Measurements from ENCODE around the gene CDV3. TPM values are rescaled to one million over a fixed set of nuclear protein-coding genes. Genes with fewer than 3 reads are reported as not detected.
A peak's percentile ranks its signal among the peaks of the same experiment; 100 is the strongest.

Gene CDV3
- total and polyA plus RNA-seq, 10 of the 15 experiments (the other 5 are each of a cell fraction or from before 2014, with no cell fraction given) = 42.3 to 466 (median 136) TPM

GRCh38 chr3:133573054-133573628 lies 345 bp upstream of the CDV3 start:
- no peaks in the 10 kb centered on the region for H3K27me3 ChIP-seq (replicated peaks in 1 of 2; ENCODE audit: control insufficient read depth in 2 of 2, insufficient read depth in 2 of 2, low read length in 1 of 2)
- H3K4me2 ChIP-seq (ENCODE audit: control insufficient read depth, insufficient read depth) = peak overlapping the region; percentile 86
- intact Hi-C loops (cut with micrococcal nuclease; ENCODE audit: unreplicated experiment) = loop anchor here (1.0 to 10.0 kb wide), 5 partner anchors 82 to 848 kb away; partner anchors contain the start of gene NPHP3
- DNase-seq (ENCODE audit: low read depth, low spot score) = peak; percentile 99
- peak; percentile 83 for ATAC-seq
- H3K79me2 ChIP-seq (ENCODE audit: control insufficient read depth, insufficient read depth, low read length) = peaks cover 44% of the 10 kb centered on the region
- RAD21 ChIA-PET (ENCODE audit: unreplicated experiment) = interaction anchor here (0.6 to 10.3 kb wide), 20 partner anchors 9 to 137 kb away, joined by 3 to 137 read pairs (median 6); no protein-coding TSS in a partner anchor
- FAIRE-seq = peak; percentile 99
- CTCF ChIA-PET = interaction anchor here (0.8 to 2.9 kb wide), 14 partner anchors 10 to 135 kb away, joined by 3 to 12 read pairs (median 4); no protein-coding TSS in a partner anchor
- POLR2A ChIA-PET = interaction anchor here (0.6 to 5.1 kb wide), 20 partner anchors 9 to 131 kb away, joined by 3 to 38 read pairs (median 4); partner anchors contain the start of gene TOPBP1
- peaks cover 18% of the 10 kb centered on the region for H3K4me1 ChIP-seq (ENCODE audit: control insufficient read depth, insufficient read depth, low read length)
- H2AFZ ChIP-seq (ENCODE audit: control insufficient read depth, low read depth, low read length) = peak overlapping the region; percentile 35; the same call in 1 of the 2 replicates
- no peaks in the 10 kb centered on the region for H3K9me3 ChIP-seq (replicated peaks; ENCODE audit: control insufficient read depth, insufficient read depth, low read length)
- SMC1A ChIA-PET (ENCODE audit: uncharacterized antibody, unreplicated experiment) = interaction anchor here (0.6 to 3.9 kb wide), 21 partner anchors 11 to 131 kb away, joined by 3 to 44 read pairs (median 8); no protein-coding TSS in a partner anchor
- peaks cover 4% of the 10 kb centered on the region; the same call in 1 of the 2 replicates for H4K20me1 ChIP-seq (ENCODE audit: control insufficient read depth, insufficient read depth)
- peak overlapping the region; percentile 97 for H3K27ac ChIP-seq (ENCODE audit: control insufficient read depth, insufficient read depth)
- WGBS (ENCODE audit: insufficient coverage, insufficient replicate concordance, low lambda C conversion rate, missing lambda C conversion rate) = 0% methylated on average over 28 of the region's 33 CpGs
- peaks cover 2 to 13% of the 10 kb centered on the region in 2 experiments; a peak in 3 of 4 replicates for H3K36me3 ChIP-seq (ENCODE audit: control insufficient read depth in 2 of 2, insufficient read depth in 2 of 2, low read length in 1 of 2)
- BruUV-seq (replicated peaks) = no TSS peak
- peak overlapping the region; percentile 73 for H3K4me3 ChIP-seq
- H3K9ac ChIP-seq (ENCODE audit: control insufficient read depth, insufficient read depth, low read length) = peak overlapping the region; percentile 73
- in situ Hi-C loops (cut with MboI) = loop anchor here (5.0 kb wide), 2 partner anchors 86 to 126 kb away; no protein-coding TSS in a partner anchor
- no peak for TF ChIP-seq TCF12 (IDR thresholded peaks at IDR 0.05; ENCODE audit: low read depth, low read length)
- peak; percentile 96 for TF ChIP-seq POLR2AphosphoS5 (IDR thresholded peaks at IDR 0.05; ENCODE audit: low read length)
- no peak for TF ChIP-seq BACH1 (IDR thresholded peaks at IDR 0.05; ENCODE audit: borderline replicate concordance)
- TF ChIP-seq SIN3A (IDR thresholded peaks at IDR 0.05; ENCODE audit: low read depth, low read length) = no peak
- no peak for TF ChIP-seq ZBTB33 (IDR thresholded peaks at IDR 0.05)
- no peak for TF ChIP-seq NR2C2 (IDR thresholded peaks at IDR 0.05; ENCODE audit: borderline replicate concordance, control insufficient read depth, insufficient read length, low read depth)
- no peak for TF ChIP-seq CBX5 (IDR thresholded peaks at IDR 0.05; ENCODE audit: low read depth)
- TF ChIP-seq E2F8 (IDR thresholded peaks at IDR 0.05; ENCODE audit: low read depth, partially characterized antibody) = no peak
- TF ChIP-seq MYB (IDR thresholded peaks at IDR 0.05; ENCODE audit: borderline replicate concordance, low read depth, low read length) = no peak
- TF ChIP-seq ZNF274 (IDR thresholded peaks at IDR 0.05; ENCODE audit: insufficient read depth, insufficient read length) = no peak
- no peak for TF ChIP-seq USF1 (IDR thresholded peaks at IDR 0.05; ENCODE audit: borderline replicate concordance, extremely low read length, insufficient read depth, low read depth, low read length)
- no peak for TF ChIP-seq CHD2 (IDR thresholded peaks at IDR 0.05; ENCODE audit: borderline replicate concordance, low read depth, low read length)
- no peak for TF ChIP-seq BMI1 (IDR thresholded peaks at IDR 0.05; ENCODE audit: borderline replicate concordance)
- no peak; the same call in 1 of the 2 replicates for TF ChIP-seq USF2 (IDR thresholded peaks at IDR 0.05; ENCODE audit: borderline replicate concordance, low read depth, low read length)
- peak; percentile 82 for TF ChIP-seq POLR2AphosphoS2 (IDR thresholded peaks at IDR 0.05; ENCODE audit: low read depth, low read length)
- TF ChIP-seq ASH2L (IDR thresholded peaks at IDR 0.05; ENCODE audit: borderline replicate concordance, low read depth) = no peak
- TF ChIP-seq FOXK2 (IDR thresholded peaks at IDR 0.05) = no peak

Data from GM12878 (cell line).